H9 (cell line): ENCODE measurements around the gene CTSA. TPM values are rescaled to one million over a fixed set of nuclear protein-coding genes. Genes with fewer than 3 reads are reported as not detected.

Experiments
- DNase-seq: peaks from one replicate; pipeline ENCODE4 v3.0.0-alpha.2; 2017
- H2AFZ ChIP-seq: one replicate; pipeline ENCODE4 v1.6.1; 2013; ENCODE audit warnings: mild to moderate bottlenecking, low read length, control low read depth, moderate library complexity
- H2AK5ac ChIP-seq: 2 replicates; pipeline ENCODE4 v1.6.1; 2013; ENCODE audit warnings: low read length, control low read depth, mixed read lengths; ENCODE audit not compliant: insufficient read length
- H2BK120ac ChIP-seq: one replicate; pipeline ENCODE4 v1.6.1; 2013; ENCODE audit warnings: low read depth, mild to moderate bottlenecking, low read length, control low read depth, inconsistent platforms; ENCODE audit not compliant: poor library complexity, severe bottlenecking
- H2BK12ac ChIP-seq: 2 replicates; pipeline ENCODE4 v1.6.1; 2013; ENCODE audit warnings: low read length, control low read depth, mixed read lengths, low read depth; ENCODE audit not compliant: insufficient read length
- H2BK15ac ChIP-seq: 2 replicates; pipeline ENCODE4 v1.6.1; 2013; ENCODE audit warnings: low read depth, low read length, control low read depth
- H2BK20ac ChIP-seq: one replicate; pipeline ENCODE4 v1.6.1; 2013; ENCODE audit warnings: low read depth, mild to moderate bottlenecking, low read length, control low read depth, inconsistent platforms; ENCODE audit not compliant: poor library complexity, severe bottlenecking
- H2BK5ac ChIP-seq: 2 replicates; pipeline ENCODE4 v1.6.1; 2013; ENCODE audit warnings: low read length, control low read depth, mixed read lengths; ENCODE audit not compliant: insufficient read length
- H3K14ac ChIP-seq: 2 replicates; pipeline ENCODE4 v1.6.1; 2013; ENCODE audit warnings: low read length, control low read depth; ENCODE audit not compliant: insufficient read depth
- H3K18ac ChIP-seq: 2 replicates; pipeline ENCODE4 v1.6.1; 2013; ENCODE audit warnings: low read depth, mild to moderate bottlenecking, mixed read lengths, low read length, control low read depth; ENCODE audit not compliant: insufficient read length
- H3K23ac ChIP-seq: 2 replicates; pipeline ENCODE4 v1.6.1; 2013; ENCODE audit warnings: low read length, control low read depth, mixed read lengths, low read depth; ENCODE audit not compliant: insufficient read length
- H3K23me2 ChIP-seq: 2 replicates; pipeline ENCODE4 v1.6.1; 2013; ENCODE audit warnings: low read depth, mild to moderate bottlenecking, mixed read lengths, low read length, control low read depth; ENCODE audit not compliant: insufficient read length, poor library complexity, severe bottlenecking
- H3K27ac ChIP-seq: 2 replicates; pipeline ENCODE4 v1.5.1; 2013; ENCODE audit warnings: low read length, control low read depth, mixed read lengths, low read depth; ENCODE audit not compliant: insufficient read length
- H3K27me3 ChIP-seq: 2 replicates; pipeline ENCODE4 v1.6.1; 2013; ENCODE audit warnings: low read length, control low read depth, inconsistent platforms; ENCODE audit not compliant: insufficient read depth
- H3K4ac ChIP-seq: 2 replicates; pipeline ENCODE4 v1.6.1; 2013; ENCODE audit warnings: low read depth, mild to moderate bottlenecking, control low read depth, inconsistent platforms, low read length, moderate library complexity
- H3K4me1 ChIP-seq: 2 replicates; pipeline ENCODE4 v1.6.1; 2013; ENCODE audit warnings: low read length, control low read depth, inconsistent platforms; ENCODE audit not compliant: insufficient read depth
- H3K4me2 ChIP-seq: 2 replicates; pipeline ENCODE4 v1.6.1; 2013; ENCODE audit warnings: low read length, control low read depth, mixed read lengths; ENCODE audit not compliant: insufficient read length, insufficient read depth
- H3K56ac ChIP-seq: 2 replicates; pipeline ENCODE4 v1.6.1; 2013; ENCODE audit warnings: low read depth, mild to moderate bottlenecking, mixed read lengths, low read length, control low read depth; ENCODE audit not compliant: insufficient read length
- H3K79me1 ChIP-seq: 2 replicates; pipeline ENCODE4 v1.6.1; 2013; ENCODE audit warnings: low read depth, mild to moderate bottlenecking, moderate library complexity, low read length, control low read depth, inconsistent platforms; ENCODE audit not compliant: insufficient read depth, poor library complexity, severe bottlenecking
- H3K79me2 ChIP-seq: 2 replicates; pipeline ENCODE4 v1.6.1; 2013; ENCODE audit warnings: low read length, control low read depth, inconsistent platforms; ENCODE audit not compliant: insufficient read depth
- H3K9ac ChIP-seq: 2 replicates; pipeline ENCODE4 v1.6.1; 2013; ENCODE audit warnings: low read length, control low read depth, mixed read lengths; ENCODE audit not compliant: insufficient read length; ENCODE audit errors: extremely low read depth
- H3K9me3 ChIP-seq: one replicate; pipeline ENCODE4 v1.6.1; 2013; ENCODE audit warnings: low read depth, low read length, inconsistent platforms; ENCODE audit not compliant: control insufficient read depth
- H3T11ph ChIP-seq: one replicate; pipeline ENCODE4 v1.6.1; 2013; ENCODE audit warnings: mild to moderate bottlenecking, low read length, control low read depth, inconsistent platforms
- H4K20me1 ChIP-seq: one replicate; pipeline ENCODE4 v1.6.1; 2013; ENCODE audit not compliant: control insufficient read depth, insufficient read length, insufficient read depth
- H4K5ac ChIP-seq: 2 replicates; pipeline ENCODE4 v1.6.1; 2013; ENCODE audit warnings: low read depth, mild to moderate bottlenecking, mixed read lengths, low read length, control low read depth; ENCODE audit not compliant: insufficient read length
- H4K8ac ChIP-seq: replicated peaks from 2 replicates; pipeline ENCODE4 v1.6.1; 2013; ENCODE audit warnings: low read length, control low read depth, mixed read lengths, low read depth; ENCODE audit not compliant: insufficient read length
- H4K91ac ChIP-seq: 2 replicates; pipeline ENCODE4 v1.6.1; 2013; ENCODE audit warnings: low read depth, mild to moderate bottlenecking, moderate library complexity, mixed read lengths, low read length, control low read depth; ENCODE audit not compliant: insufficient read length
- H3K27ac Mint-ChIP-seq, 3 experiments: 2 replicates in 2 of 3; 3 replicates in 1 of 3; pipeline ENCODE4 v1.8.0; 2020 to 2021; ENCODE audit warnings: mixed read lengths in 3 of 3, mild to moderate bottlenecking in 1 of 3, moderate library complexity in 1 of 3
- H3K27me3 Mint-ChIP-seq: 2 replicates; pipeline ENCODE4 v1.8.0; 2021; ENCODE audit warnings: low read depth, mild to moderate bottlenecking, moderate library complexity, mixed read lengths
- H3K36me3 Mint-ChIP-seq, 3 experiments: 2 replicates in 2 of 3; 3 replicates in 1 of 3; pipeline ENCODE4 v1.8.0; 2020 to 2021; ENCODE audit warnings: low read depth in 3 of 3, mixed read lengths in 3 of 3; ENCODE audit not compliant: insufficient read depth in 1 of 3
- H3K4me1 Mint-ChIP-seq, 2 experiments: 2 replicates each; pipeline ENCODE4 v1.8.0; 2020; ENCODE audit warnings: mixed read lengths in 2 of 2
- H3K4me3 Mint-ChIP-seq, 2 experiments: 2 replicates in 1 of 2; 3 replicates in 1 of 2; pipeline ENCODE4 v1.8.0; 2020 to 2021; ENCODE audit warnings: mild to moderate bottlenecking in 2 of 2, mixed read lengths in 2 of 2, moderate library complexity in 1 of 2
- H3K9me3 Mint-ChIP-seq, 2 experiments: 2 replicates in 1 of 2; 3 replicates in 1 of 2; pipeline ENCODE4 v1.8.0; 2020; ENCODE audit warnings: mild to moderate bottlenecking in 2 of 2, mixed read lengths in 2 of 2, moderate library complexity in 1 of 2
- CTCF ChIP-seq: fragments of 200-600 bp; sonication (generic); conservative IDR thresholded peaks from 3 replicates; pipeline ENCODE4 v1.8.0; 2021; ENCODE audit warnings: antibody characterized with exemption, mild to moderate bottlenecking
- total RNA-seq: library from RNA; stranded (reverse); gene quantifications from 2 replicates; pipeline ENCODE4 v1.2.1, GENCODE V29; 2021

The CTSA gene
- total RNA-seq, 1 experiment from 2014 or later = 64.4 TPM

- peaks cover 39 to 44% of the 10 kb centered on the region in 2 experiments for H3K4me1 Mint-ChIP-seq
These were observed 39.6 kb upstream of the CTSA start for GRCh38 chr20:45851501-45851900.

More at GRCh38 chr20:45851501-45851900, 39.6 kb upstream of the CTSA start:
- H3K36me3 Mint-ChIP-seq = peaks cover 8 to 37% (median 24%) of the 10 kb centered on the region in 3 experiments; a peak in 6 of 7 replicates
- Histone ChIP-seq H2BK20ac (no peak overlapping the region), H2BK120ac (no peak overlapping the region), H3K4ac (no peak overlapping the region), H3K56ac (no peak overlapping the region), H4K5ac (no peak overlapping the region), H3K79me1 (no peaks in the 10 kb centered on the region), H3K14ac (no peak overlapping the region), H2BK5ac (no peak overlapping the region), H3K23ac (no peak overlapping the region), H4K8ac (no peak overlapping the region), H3K9ac (no peak overlapping the region), H3K27me3 (no peaks in the 10 kb centered on the region), H3K27ac (no peak overlapping the region), H2AFZ (no peak overlapping the region), H2AK5ac (no peak overlapping the region), H3K4me2 (no peak overlapping the region), H3K79me2 (no peaks in the 10 kb centered on the region; the same call in 1 of the 2 replicates), H3K9me3 (no peaks in the 10 kb centered on the region), H3K18ac (no peak overlapping the region), H2BK12ac (no peak overlapping the region), H4K91ac (no peak overlapping the region), H3T11ph (no peak overlapping the region), H3K4me1 (peaks cover 12% of the 10 kb centered on the region; the same call in 1 of the 2 replicates), H2BK15ac (no peak overlapping the region), H3K23me2 (no peaks in the 10 kb centered on the region), H4K20me1 (no peaks in the 10 kb centered on the region)
- no peak for TF ChIP-seq CTCF
- H3K27ac Mint-ChIP-seq = no peak overlapping the region; a peak in 1 of 7 replicates
- H3K4me3 Mint-ChIP-seq = no peak overlapping the region
- no peaks in the 10 kb centered on the region for H3K27me3 Mint-ChIP-seq
- DNase-seq = no peak
- no peaks in the 10 kb centered on the region for H3K9me3 Mint-ChIP-seq
